Upper lobe of left lung (tissue), 4 donors: ENCODE measurements around the gene MLPH.
A peak's percentile ranks its signal among the peaks of the same experiment; 100 is the strongest.

Source experiments
- CTCF ChIP-seq, 6 experiments: fragments of 450-650 bp in 4 of 6; fragments of 200-600 bp in 2 of 6; sonication (generic) in 2 of 6; IDR thresholded peaks; one replicate each; pipeline ENCODE4 v1.5.1; 2016 to 2019; ENCODE audit warnings: antibody characterized with exemption in 6 of 6
- POLR2AphosphoS5 ChIP-seq, 2 donors: sonication (generic); formaldehyde crosslinking; IDR thresholded peaks; one replicate each; pipeline ENCODE4 v1.5.1; 2017; ENCODE audit warnings: antibody characterized with exemption in 2 of 2

GRCh38 chr2:237500681-237501424 lies 13.8 kb downstream of the MLPH start:
- TF ChIP-seq CTCF (IDR thresholded peaks at IDR 0.05): no peak
- TF ChIP-seq POLR2AphosphoS5 (IDR thresholded peaks at IDR 0.05): peak in 1 of 2 donors; percentile 21
